MG63 (cell line): Measurements from ENCODE around the gene SELENOM. TPM values are rescaled to one million over a fixed set of nuclear protein-coding genes. Genes with fewer than 3 reads are reported as not detected.

Source experiments
- DNase-seq: peaks from one replicate; pipeline ENCODE4 v3.0.0-alpha.2; 2020
- H3K27me3 ChIP-seq: fragments of 250-450 bp; sonication (Bioruptor Pico); 2 replicates; pipeline ENCODE4 v1.5.1; 2020; ENCODE audit warnings: mild to moderate bottlenecking, moderate library complexity
- H3K36me3 ChIP-seq: fragments of 250-450 bp; sonication (Bioruptor Pico); 2 replicates; pipeline ENCODE4 v1.5.1; 2020; ENCODE audit warnings: mild to moderate bottlenecking, moderate library complexity
- H3K4me3 ChIP-seq: fragments of 250-450 bp; sonication (Bioruptor Pico); 2 replicates; pipeline ENCODE4 v1.5.1; 2020; ENCODE audit warnings: mild to moderate bottlenecking, moderate library complexity
- H3K9me3 ChIP-seq: fragments of 250-450 bp; sonication (Bioruptor Pico); 2 replicates; pipeline ENCODE4 v1.5.1; 2020; ENCODE audit warnings: mild to moderate bottlenecking, moderate library complexity
- total RNA-seq: library from RNA; depleted of rRNA; stranded (reverse); fragments of >200 nt; shearing (Covaris generic); gene quantifications from 2 replicates; pipeline ENCODE4 v1.2.3, GENCODE V29; 2014; ENCODE audit warnings: low replicate concordance

Gene SELENOM
- total RNA-seq, 1 experiment from 2014 or later, result 98.8 TPM

DNA sequence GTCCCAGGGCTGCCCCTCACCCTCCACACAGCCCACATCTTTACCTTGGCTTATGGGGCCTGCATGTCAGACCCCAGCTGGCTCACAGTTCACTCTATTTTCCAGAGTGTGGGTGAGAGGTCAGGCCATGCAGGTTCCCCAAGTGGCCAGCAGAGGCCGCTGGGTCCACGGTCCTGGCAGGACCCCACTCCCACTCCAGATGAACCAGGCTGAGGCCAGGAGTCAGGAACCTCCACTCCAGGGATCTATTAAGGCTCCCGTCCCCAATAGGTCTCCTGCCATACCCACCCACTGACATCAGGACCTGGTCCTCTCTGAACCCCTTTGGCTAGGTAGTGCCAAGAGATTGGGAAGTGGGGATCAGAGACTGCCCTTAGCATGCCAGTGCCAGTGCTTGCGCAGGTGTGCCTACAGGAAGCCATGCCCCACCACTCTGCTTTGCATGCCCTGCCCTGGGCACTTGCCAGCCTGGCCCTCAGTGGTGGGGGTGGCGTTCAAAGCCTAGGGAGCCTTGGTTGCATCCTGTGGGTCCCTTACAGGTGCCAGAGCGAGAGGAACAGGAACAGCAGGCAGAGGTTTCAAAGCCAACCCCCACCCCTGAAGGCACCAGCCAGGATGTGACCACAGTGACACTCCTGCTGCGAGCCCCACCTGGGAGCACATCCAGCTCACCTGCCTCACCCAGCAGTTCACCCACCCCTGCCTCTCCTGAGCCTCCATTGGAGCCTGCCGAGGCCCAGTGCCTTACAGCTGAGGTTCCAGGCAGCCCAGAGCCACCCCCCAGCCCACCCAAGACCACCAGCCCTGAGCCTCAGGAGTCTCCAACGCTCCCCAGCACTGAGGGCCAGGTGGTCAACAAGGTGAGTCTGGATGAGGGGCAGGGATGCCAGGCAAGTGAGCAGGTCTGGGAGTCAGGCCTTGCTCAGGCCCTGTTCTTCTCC is 17.9 kb downstream of the SELENOM start:
- no peaks in the 10 kb centered on the region for H3K9me3 ChIP-seq
- H3K4me3 ChIP-seq, result no peak overlapping the region
- DNase-seq, result no peak
- peaks cover 73% of the 10 kb centered on the region for H3K36me3 ChIP-seq
- H3K27me3 ChIP-seq, result no peaks in the 10 kb centered on the region

DNA sequence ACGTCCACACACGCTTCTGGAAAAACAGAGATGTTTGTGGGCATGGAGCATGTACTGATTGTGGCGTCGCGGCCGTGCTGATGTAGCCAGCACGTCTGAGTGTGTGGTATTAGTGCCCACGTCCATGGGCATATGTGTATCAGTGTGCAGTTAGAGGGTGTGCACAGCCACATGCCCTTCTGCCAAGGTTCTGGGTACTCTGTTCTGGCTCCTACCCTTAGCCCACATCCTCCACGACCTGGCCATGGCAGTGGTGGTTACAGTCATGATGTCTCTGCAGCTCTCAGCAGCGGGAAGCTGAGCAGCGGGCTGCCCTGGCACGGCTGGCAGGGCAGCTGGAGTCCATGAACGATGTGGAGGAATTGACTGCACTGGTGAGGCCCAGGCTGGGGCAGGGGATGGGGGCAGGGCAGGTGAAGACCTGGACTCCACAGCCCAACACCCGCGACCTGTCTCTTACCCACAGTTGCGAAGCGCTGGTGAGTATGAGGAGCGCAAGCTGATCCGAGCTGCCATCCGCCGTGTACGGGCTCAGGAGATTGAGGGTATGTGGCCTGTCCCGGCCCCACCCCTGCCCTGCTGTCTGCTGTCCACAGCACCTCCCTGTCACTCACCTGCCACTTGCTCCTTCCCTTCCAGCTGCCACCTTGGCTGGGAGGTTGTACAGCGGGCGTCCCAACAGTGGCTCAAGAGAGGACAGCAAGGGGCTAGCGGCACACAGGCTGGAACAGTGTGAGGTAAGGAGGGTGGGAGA is 19.0 kb downstream of the SELENOM start:
- no peaks in the 10 kb centered on the region for H3K9me3 ChIP-seq
- H3K36me3 ChIP-seq, result peaks cover 74% of the 10 kb centered on the region
- DNase-seq, result no peak
- H3K4me3 ChIP-seq, result no peak overlapping the region
- no peaks in the 10 kb centered on the region for H3K27me3 ChIP-seq

DNA sequence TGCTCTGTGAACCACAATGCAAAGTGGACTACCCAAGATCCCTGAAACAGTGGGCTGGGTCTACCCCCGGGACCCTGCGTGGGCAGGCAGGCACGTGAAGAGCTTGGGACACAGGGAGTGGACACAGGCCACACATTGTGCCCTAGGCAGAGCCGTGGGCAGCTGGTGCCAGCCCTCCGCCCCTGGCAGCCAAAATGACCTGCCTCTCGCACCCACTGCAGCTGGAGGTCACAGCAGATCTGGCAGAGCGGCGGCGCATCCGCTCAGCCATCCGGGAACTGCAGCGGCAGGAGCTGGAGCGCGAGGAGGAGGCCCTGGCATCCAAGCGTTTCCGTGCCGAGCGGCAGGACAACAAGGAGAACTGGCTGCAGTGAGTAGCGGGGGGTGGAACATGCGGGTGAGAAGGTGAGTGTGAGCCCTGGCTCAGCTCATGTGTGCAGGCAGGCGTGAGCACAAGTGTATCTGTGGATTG is 19.6 kb downstream of the SELENOM start:
- Histone ChIP-seq H3K9me3 (no peaks in the 10 kb centered on the region), H3K36me3 (peaks cover 74% of the 10 kb centered on the region), H3K4me3 (no peak overlapping the region), H3K27me3 (no peaks in the 10 kb centered on the region)
- DNase-seq, result no peak

DNA sequence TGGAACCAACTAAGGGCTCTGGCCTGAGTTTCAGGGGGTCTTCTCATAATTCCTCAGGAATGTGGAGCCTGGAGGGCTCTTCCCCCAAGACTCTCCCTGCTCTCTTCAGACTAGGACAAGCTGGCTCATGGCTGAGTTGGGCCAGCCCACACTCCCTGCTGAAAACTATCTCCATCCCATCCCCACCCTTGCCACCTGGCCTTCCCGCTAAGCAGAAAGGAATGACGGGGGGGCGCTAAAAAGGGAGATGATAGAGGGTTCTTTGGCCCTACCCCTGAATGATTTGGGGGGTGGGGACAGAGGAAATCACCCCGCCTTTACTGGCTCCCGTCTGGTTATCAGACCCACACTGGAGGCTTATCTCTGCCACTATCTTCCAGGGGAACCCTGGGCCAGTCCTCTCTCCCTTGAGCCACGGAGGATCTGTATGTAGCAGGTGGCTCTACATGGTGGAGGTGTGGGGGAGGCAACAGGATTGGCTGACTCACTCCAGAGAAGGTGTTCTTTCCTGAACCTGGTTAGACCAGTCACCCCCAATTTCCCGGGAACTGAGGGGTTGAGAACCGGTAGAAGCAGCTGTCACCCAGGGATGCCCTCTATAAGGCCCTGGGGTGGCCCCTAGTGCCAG is 20.6 kb downstream of the SELENOM start:
- no peak overlapping the region for H3K4me3 ChIP-seq
- no peak for DNase-seq
- peaks cover 69% of the 10 kb centered on the region for H3K36me3 ChIP-seq
- H3K9me3 ChIP-seq, result no peaks in the 10 kb centered on the region
- H3K27me3 ChIP-seq, result no peaks in the 10 kb centered on the region

DNA sequence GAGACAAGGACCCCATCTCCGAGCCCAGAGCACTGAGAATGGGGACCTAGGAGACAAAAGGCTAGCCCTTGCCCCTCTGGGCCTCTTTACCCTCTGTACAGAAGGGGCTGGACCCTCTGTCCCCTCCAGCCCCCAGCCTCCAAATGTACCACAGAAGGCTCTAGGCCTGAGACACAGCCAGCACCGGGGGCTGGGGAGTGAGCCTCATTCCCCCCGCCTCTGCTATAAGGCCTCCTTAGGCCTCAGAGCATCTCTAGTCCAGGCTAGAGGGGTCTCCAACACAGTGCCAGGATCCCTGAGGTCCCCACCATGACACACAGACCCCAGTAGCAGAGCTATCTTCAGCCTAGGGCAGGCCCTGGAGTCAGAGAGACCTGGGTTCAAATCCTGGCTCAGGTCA is 21.4 kb downstream of the SELENOM start:
- Histone ChIP-seq H3K27me3 (no peaks in the 10 kb centered on the region), H3K4me3 (no peak overlapping the region), H3K36me3 (peaks cover 60% of the 10 kb centered on the region), H3K9me3 (no peaks in the 10 kb centered on the region)
- DNase-seq, result no peak

DNA sequence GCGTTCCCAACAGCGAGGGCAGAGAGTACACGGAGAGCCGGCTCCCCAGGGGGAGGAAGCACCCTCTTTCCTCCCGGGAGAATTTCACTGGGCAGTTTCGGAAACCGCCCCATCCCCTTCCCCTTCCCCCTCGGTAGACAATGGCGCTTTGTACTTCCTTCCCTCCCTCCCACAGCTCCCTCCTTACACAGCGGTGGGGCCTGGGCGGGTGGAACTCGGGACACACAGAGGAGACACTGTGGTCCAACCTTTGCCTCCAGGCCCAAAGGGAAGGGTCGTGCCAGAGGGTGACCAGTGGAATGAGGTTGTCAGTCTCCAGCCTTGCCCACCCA is 21.9 kb downstream of the SELENOM start:
- Histone ChIP-seq H3K9me3 (no peaks in the 10 kb centered on the region), H3K27me3 (no peaks in the 10 kb centered on the region), H3K4me3 (no peak overlapping the region), H3K36me3 (peaks cover 55% of the 10 kb centered on the region)
- DNase-seq, result no peak

DNA sequence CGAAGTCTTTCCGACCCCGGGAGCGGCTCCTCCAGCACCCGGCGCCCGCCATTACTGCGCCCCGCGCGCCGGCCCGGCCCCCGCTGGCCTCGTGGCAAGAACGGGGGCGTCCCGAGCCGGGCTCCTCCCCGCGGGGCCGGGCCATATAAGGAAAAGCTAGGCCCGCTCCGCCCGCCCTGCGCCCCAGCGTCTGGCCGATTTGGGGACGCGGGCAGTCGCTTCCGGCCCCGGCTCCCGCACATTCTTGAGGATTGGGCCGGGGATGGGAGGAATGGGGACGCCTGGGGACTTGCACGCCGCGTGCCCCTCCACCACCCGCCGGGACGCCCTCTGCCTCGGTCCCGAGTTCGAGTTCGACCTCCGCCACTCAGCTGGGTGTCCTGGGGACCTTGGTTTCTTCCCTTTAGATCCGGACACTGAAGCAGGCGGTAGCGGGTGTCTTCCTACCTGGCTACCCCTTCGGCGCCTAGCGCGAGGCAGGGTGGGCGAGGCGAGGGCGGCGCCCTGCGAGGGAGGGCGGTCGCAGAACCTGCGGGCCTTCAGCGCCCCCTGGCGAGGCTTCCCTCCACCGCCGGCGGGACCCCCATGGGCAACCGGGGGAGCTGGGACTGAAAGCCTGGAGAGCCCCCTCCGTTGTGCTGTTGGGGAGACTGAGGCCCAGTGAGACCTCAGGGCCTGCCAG is 22.4 kb downstream of the SELENOM start:
- Histone ChIP-seq H3K27me3 (no peaks in the 10 kb centered on the region), H3K9me3 (no peaks in the 10 kb centered on the region), H3K4me3 (no peak overlapping the region), H3K36me3 (peaks cover 53% of the 10 kb centered on the region)
- DNase-seq, result no peak

DNA sequence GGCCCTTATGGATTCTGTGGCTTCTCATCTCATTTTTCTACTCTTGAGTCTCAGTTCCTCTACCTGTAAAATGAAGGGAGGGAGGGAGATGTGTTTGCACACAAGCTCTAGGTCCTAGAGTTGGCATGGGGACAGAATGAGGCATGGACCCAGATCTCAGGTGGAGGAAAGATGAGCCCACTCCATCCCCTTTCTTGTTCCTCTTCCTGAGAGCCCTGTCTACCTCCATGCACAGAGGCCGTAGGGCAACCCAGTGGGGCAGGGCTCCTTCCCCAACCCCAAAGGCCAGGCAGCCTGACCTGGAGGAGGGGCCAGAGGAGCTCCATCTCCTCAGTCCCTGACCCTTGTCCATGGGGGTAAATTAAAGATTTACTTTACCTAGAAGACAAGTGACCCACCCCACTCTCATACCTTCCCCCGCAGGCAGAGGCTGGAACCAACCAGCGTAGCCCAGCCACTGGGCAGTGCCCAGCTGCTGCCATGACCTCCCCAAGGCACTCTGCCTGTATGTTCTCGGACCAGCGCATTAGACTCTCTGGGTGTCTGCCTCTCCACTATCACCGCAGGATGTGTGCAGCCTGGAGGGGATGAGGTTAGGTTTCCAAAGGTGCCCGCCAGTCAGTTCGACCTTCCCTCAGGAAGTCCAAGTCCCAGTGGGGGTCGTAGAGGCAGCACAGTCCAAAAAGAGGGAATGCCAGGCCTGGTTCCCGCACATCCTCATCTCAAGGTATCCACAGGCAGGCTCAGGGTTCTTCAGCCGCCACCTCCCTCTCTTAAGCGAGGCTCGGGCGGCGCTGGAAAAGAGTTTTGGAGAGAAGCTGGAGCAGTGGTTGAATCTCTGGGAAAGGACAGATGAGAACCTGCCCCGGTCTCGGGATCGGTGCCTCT is 23.2 kb downstream of the SELENOM start:
- no peak for DNase-seq
- H3K9me3 ChIP-seq, result no peaks in the 10 kb centered on the region
- H3K36me3 ChIP-seq, result peaks cover 45% of the 10 kb centered on the region
- H3K27me3 ChIP-seq, result no peaks in the 10 kb centered on the region
- no peak overlapping the region for H3K4me3 ChIP-seq

DNA sequence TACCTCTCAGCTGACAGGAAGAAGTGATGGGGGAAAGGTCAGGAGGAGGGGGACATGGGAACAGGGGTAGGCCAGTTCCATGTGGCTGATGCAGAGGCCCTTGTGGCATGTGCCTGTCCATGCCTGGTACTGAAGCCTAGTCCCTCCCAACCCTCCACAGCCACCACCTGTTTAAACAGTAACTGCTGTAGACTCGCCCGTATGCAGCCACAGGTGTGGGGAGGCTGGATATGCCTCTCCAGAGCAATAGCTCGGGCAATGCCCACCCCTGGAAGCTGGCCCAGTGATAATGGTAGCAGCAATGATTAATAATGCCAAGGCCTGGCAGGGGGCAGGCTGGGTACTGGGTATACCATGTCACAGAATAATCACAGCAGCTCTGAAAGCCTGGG is 24.0 kb downstream of the SELENOM start:
- H3K27me3 ChIP-seq, result no peaks in the 10 kb centered on the region
- peaks cover 38% of the 10 kb centered on the region for H3K36me3 ChIP-seq
- DNase-seq, result no peak
- no peaks in the 10 kb centered on the region for H3K9me3 ChIP-seq
- H3K4me3 ChIP-seq, result no peak overlapping the region

DNA sequence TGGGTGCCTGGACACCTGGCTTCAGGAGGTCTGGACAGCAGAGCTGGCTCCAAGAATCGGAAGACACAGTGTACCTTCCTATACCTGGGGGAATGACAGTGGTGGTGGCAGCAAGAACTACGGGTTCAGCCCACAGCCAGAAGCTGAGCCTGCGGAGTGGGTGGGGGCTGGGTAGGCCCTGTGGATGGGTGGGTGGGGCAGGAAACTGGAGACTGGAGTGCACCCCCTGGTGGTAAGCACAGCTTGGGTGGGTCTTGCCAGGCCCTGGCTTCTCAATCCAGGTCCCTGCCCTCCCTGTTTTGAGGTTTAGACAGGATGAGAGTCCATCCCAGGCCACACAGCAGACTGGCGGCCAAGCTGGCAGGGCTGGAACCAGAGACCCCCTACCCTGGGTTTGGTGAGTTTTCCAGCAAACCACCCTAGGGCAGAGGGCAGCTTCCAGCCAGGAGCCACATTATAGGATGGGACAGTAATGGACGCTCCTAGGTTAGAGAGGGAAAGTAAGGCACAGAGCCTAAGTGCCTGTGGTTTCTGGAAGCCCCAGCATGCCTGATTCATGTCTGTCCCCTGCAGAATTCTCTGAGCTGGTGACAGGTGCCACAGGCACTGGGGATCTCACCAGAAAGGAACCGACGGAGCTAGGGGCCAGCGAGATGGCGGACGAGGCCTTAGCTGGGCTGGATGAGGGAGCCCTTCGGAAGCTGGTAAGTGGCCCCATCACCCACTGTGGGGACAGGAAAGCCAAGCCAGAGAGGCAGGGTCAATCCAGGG is 24.6 kb downstream of the SELENOM start:
- Histone ChIP-seq H3K27me3 (no peaks in the 10 kb centered on the region), H3K9me3 (no peaks in the 10 kb centered on the region), H3K36me3 (peaks cover 33% of the 10 kb centered on the region), H3K4me3 (peak overlapping the region; percentile 63)
- DNase-seq, result peak; percentile 55

DNA sequence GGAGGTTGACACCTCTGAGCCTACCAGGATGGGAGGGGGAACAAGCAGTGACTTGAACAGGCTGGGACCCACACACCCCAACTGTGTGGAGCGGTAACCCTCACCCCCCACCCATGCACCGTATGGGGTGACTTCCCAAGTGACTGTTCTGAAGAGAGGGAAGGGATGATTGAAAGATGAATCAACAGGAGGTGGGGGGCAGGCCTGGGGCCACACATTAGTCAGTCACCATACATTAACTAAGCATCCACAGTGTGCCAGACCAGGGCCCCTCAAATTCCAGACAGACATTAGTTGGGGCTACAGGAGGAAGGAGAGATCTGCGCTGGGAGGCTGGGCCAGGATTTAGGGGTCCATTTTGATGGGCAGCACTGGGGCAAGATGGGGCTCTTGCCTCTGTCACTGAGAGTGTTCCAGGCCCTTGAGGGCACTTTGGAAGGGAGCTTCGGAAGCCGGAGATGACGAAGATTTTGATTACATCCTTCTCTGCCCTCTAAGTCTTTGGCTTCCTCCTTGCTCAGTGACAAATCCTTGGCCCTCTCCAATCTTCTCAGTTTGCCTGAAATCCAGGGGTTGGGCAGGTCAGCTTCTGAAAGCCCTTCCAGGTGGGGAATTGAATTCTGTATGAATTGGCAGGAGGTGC is 25.3 kb downstream of the SELENOM start:
- peaks cover 28% of the 10 kb centered on the region for H3K36me3 ChIP-seq
- no peaks in the 10 kb centered on the region for H3K27me3 ChIP-seq
- peak; percentile 62 for DNase-seq
- no peaks in the 10 kb centered on the region for H3K9me3 ChIP-seq
- peak overlapping the region; percentile 63 for H3K4me3 ChIP-seq

DNA sequence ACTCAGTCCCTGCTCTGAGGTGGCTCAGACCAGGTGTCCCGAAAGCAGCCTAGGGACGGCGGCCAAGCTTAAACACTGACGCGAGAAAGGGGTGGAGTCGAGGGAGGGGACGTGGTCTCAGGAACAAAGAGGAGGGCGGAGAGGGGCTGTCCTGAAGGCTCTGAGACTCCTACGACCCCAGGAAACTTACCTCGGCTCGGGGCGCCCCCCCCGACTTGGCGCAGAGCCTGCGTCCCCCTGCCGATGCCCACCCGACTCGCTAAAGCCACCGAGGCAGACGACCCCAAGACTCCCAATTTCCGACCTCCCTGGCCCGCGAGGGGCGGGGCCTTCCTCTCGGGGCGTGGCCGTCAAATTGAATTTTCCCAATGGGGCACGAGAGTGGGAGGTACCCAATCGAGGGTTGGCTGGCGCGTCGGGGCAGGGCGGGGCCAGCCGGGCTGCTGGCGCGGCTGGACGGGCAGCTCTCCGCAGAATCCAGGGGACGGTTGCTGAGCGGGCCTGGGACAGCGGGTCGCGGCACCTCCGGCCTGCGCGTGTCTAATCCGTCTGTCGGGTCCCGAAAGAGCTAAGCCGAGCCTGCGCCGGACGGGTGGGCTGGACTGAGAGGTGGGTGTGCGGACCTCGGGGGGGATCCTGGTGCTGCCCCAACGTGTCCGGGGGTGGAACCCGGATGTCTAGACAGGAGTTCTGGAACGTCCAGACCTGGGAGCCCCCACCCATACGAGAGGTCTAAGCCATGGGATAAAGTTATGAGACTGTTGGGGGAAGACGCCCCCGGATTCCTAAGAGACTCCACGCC is 26.3 kb downstream of the SELENOM start, which contains the start of gene SMTN:
SMTN (plus strand) TSS at position 471 of the 802 bp plus-strand sequence. CDS start 1,941 bp downstream, outside the sequence.
- Histone ChIP-seq H3K9me3 (no peaks in the 10 kb centered on the region), H3K4me3 (peak within 1 kb of the TSS; percentile 63), H3K36me3 (peaks cover 24% of the 10 kb centered on the region), H3K27me3 (no peaks in the 10 kb centered on the region)
- DNase-seq, result peak; percentile 89

DNA sequence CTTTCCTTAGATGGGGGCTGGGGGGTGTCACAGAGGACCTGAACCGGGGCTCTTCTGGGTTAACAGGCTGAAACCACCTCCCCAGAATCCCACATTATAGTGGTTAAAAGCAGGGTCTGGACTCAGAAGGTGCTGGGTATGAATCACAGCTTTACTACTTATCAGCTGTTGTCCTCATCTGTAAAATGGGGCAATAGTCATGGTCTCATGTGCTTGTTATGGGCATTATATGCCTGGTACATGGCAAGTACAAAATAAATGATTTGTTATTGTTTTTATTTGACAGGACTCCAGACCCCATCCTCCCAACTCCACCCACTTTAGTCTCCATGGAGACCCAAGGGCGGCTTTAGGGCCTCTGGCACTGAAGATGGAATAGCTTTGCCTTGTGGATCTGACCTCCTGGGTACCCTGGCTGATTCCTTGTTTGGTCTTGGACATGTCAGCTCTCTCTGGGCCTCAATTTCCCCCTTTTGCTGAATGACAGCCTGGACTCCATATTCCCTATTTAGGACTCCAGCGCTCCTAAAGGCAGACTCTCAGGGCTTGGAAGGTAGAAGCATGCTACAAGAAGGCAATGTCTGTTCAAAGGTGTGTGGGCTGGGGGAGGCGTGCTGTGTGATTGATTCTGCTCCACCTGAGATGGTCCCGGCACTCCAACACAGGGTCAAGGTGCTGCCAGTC is 27.1 kb downstream of the SELENOM start:
- H3K36me3 ChIP-seq, result peaks cover 22% of the 10 kb centered on the region
- no peak for DNase-seq
- H3K4me3 ChIP-seq, result peak overlapping the region; percentile 63
- H3K9me3 ChIP-seq, result no peaks in the 10 kb centered on the region
- no peaks in the 10 kb centered on the region for H3K27me3 ChIP-seq
